Measurements from ENCODE around the gene PNLIPRP3.

DNA sequence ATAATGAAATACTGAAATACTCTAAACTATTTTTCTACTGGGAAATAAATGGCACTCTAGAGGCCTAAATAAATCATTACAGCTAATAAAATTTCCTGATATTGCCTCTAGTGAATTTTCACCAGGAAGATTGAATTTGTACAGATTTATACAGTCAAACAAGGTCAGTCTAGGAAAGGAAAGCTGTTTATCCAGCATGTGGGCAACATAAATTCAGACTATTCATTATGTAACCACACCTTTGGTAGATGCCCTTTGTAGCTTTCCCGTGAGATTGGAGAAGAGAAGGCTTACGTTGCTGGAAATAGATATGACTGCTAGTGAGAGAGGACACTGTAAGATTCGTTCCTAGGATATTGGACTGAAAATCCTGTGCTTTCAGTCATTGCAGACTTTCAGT, 82.9 kb downstream of the PNLIPRP3 start:
- TF ChIP-seq, protein P1, sequence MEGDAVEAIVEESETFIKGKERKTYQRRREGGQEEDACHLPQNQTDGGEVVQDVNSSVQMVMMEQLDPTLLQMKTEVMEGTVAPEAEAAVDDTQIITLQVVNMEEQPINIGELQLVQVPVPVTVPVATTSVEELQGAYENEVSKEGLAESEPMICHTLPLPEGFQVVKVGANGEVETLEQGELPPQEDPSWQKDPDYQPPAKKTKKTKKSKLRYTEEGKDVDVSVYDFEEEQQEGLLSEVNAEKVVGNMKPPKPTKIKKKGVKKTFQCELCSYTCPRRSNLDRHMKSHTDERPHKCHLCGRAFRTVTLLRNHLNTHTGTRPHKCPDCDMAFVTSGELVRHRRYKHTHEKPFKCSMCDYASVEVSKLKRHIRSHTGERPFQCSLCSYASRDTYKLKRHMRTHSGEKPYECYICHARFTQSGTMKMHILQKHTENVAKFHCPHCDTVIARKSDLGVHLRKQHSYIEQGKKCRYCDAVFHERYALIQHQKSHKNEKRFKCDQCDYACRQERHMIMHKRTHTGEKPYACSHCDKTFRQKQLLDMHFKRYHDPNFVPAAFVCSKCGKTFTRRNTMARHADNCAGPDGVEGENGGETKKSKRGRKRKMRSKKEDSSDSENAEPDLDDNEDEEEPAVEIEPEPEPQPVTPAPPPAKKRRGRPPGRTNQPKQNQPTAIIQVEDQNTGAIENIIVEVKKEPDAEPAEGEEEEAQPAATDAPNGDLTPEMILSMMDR (conservative IDR thresholded peaks at IDR 0.05; ENCODE audit: low read depth, low read length): no peak
- TF ChIP-seq CEBPB (IDR thresholded peaks at IDR 0.05; ENCODE audit: low read depth, low read length) (no peak), SMC3 (IDR thresholded peaks at IDR 0.05; ENCODE audit: low read depth, low read length) (no peak), MXI1 (IDR thresholded peaks at IDR 0.05; ENCODE audit: borderline replicate concordance, low read depth, low read length) (no peak)
